ENCODE data around the gene MNDA. TPM values are rescaled to one million over a fixed set of nuclear protein-coding genes. Genes with fewer than 3 reads are reported as not detected.
A peak's percentile ranks its signal among the peaks of the same experiment; 100 is the strongest.

MNDA gene
- total RNA-seq, 1 experiment from 2014 or later: not detected

GRCh38 chr1:158840236-158840635 is 9.1 kb downstream of the MNDA start:
- WGBS (ENCODE audit: extremely low coverage, insufficient read length, low lambda C conversion rate): no CpG with 5 or more reads among the region's 5 CpGs

More at GRCh38 chr1:158840236-158840635, 9.1 kb downstream of the MNDA start:
- no peak for DNase-seq
- Histone ChIP-seq H2BK12ac (ENCODE audit: insufficient read length, low read depth, low read length) (no peak overlapping the region), H3K79me2 (ENCODE audit: insufficient read depth, low read length) (no peaks in the 10 kb centered on the region), H3K23ac (ENCODE audit: insufficient read length, low read depth, low read length) (no peak overlapping the region), H4K8ac (replicated peaks; ENCODE audit: insufficient read length, low read depth, low read length) (no peak overlapping the region), H3K4me1 (ENCODE audit: insufficient read depth, low read length) (no peaks in the 10 kb centered on the region), H3K4me2 (ENCODE audit: insufficient read depth, insufficient read length, low read length) (no peak overlapping the region), H3K14ac (ENCODE audit: insufficient read depth, low read length) (no peak overlapping the region), H3T11ph (ENCODE audit: low read length) (no peak overlapping the region), H3K23me2 (ENCODE audit: insufficient read length, low read depth, low read length, poor library complexity, severe bottlenecking) (no peaks in the 10 kb centered on the region), H2BK15ac (ENCODE audit: low read depth, low read length) (no peak overlapping the region), H3K56ac (ENCODE audit: insufficient read length, low read depth, low read length) (no peak overlapping the region), H4K5ac (ENCODE audit: insufficient read length, low read depth, low read length) (no peak overlapping the region), H3K9ac (ENCODE audit: extremely low read depth, insufficient read length, low read length) (no peak overlapping the region), H2AK5ac (ENCODE audit: insufficient read length, low read length) (no peak overlapping the region), H2BK20ac (ENCODE audit: low read depth, low read length, poor library complexity, severe bottlenecking) (no peak overlapping the region), H2BK5ac (ENCODE audit: insufficient read length, low read length) (no peak overlapping the region), H3K27me3 (ENCODE audit: insufficient read depth, low read length) (no peaks in the 10 kb centered on the region), H2BK120ac (ENCODE audit: low read depth, low read length, poor library complexity, severe bottlenecking) (no peak overlapping the region), H4K91ac (ENCODE audit: insufficient read length, low read depth, low read length) (no peak overlapping the region), H3K9me3 (ENCODE audit: control insufficient read depth, low read depth, low read length) (no peaks in the 10 kb centered on the region), H3K79me1 (ENCODE audit: insufficient read depth, low read depth, low read length, poor library complexity, severe bottlenecking) (no peaks in the 10 kb centered on the region), H3K4ac (ENCODE audit: low read depth, low read length) (no peak overlapping the region), H2AFZ (ENCODE audit: low read length) (no peak overlapping the region), H3K18ac (ENCODE audit: insufficient read length, low read depth, low read length) (no peak overlapping the region), H3K27ac (ENCODE audit: insufficient read length, low read depth, low read length) (no peak overlapping the region), H4K20me1 (ENCODE audit: control insufficient read depth, insufficient read depth, insufficient read length) (no peaks in the 10 kb centered on the region)
- Mint-ChIP-seq H3K4me1 (no peaks in the 10 kb centered on the region), H3K36me3 (ENCODE audit: insufficient read depth in 1 of 3, low read depth in 3 of 3) (no peaks in the 10 kb centered on the region), H3K4me3 (no peak overlapping the region), H3K27me3 (ENCODE audit: low read depth) (no peaks in the 10 kb centered on the region), H3K27ac (peak overlapping the region in 1 of 3 experiments; percentile 21; a peak in 1 of 7 replicates), H3K9me3 (no peaks in the 10 kb centered on the region; a peak in 1 of 5 replicates)
- no peak for TF ChIP-seq CTCF (conservative IDR thresholded peaks at IDR 0.05)

Measured in H9 (cell line).